ENCODE measurements around the gene GRK1.

GRK1 gene

GRCh38 chr13:113620036-113620796 lies 46.8 kb upstream of the GRK1 start:
- Histone ChIP-seq H3K36me3 (ENCODE audit: control insufficient read depth in 2 of 2, insufficient read depth in 1 of 2, low read length in 2 of 2) (peaks cover 3 to 65% of the 10 kb centered on the region in 2 experiments; a peak in 2 of 3 replicates), H3K9me3 (ENCODE audit: control insufficient read depth, insufficient read depth, low read depth, low read length) (no peaks in the 10 kb centered on the region), H3K4me3 (ENCODE audit: low read depth, low read length) (no peak overlapping the region), H3K4me1 (ENCODE audit: control insufficient read depth, insufficient read depth, low read length) (no peaks in the 10 kb centered on the region), H3K27ac (ENCODE audit: extremely low read depth, low read depth, low read length) (no peak overlapping the region)
- ChIA-PET POLR2A (interaction anchor here (0.6 kb wide), 1 partner anchor 194 kb away, joined by 3 read pairs; no protein-coding TSS in a partner anchor), CTCF (no interaction called here)
- TF ChIP-seq ZNF654 (tag by site-specific recombination; IDR thresholded peaks at IDR 0.05; ENCODE audit: low read depth) (no peak), YY1 (tag by site-specific recombination; IDR thresholded peaks at IDR 0.05) (no peak), RBAK (tag by site-specific recombination; IDR thresholded peaks at IDR 0.05) (no peak), ZNF692 (tag by site-specific recombination; IDR thresholded peaks at IDR 0.05) (no peak), ZNF274 (IDR thresholded peaks at IDR 0.05; ENCODE audit: low read length) (no peak), ZNF274 (tag by site-specific recombination; IDR thresholded peaks at IDR 0.05; ENCODE audit: borderline replicate concordance) (no peak), ZNF544 (tag by site-specific recombination; IDR thresholded peaks at IDR 0.05) (no peak), SCRT1 (tag by site-specific recombination; IDR thresholded peaks at IDR 0.05; ENCODE audit: borderline replicate concordance) (no peak), ATF2 (tag by site-specific recombination; IDR thresholded peaks at IDR 0.05; ENCODE audit: low read depth) (no peak), SETDB1 (IDR thresholded peaks at IDR 0.05; ENCODE audit: insufficient read length, low read length) (no peak), ZBTB20 (tag by site-specific recombination; IDR thresholded peaks at IDR 0.05) (no peak), ZBTB1 (tag by site-specific recombination; IDR thresholded peaks at IDR 0.05) (no peak), TCF7L2 (IDR thresholded peaks at IDR 0.05; ENCODE audit: borderline replicate concordance, low read depth, low read length) (no peak), ZNF16 (tag by site-specific recombination; IDR thresholded peaks at IDR 0.05; ENCODE audit: low read depth) (no peak), ZNF280D (tag by site-specific recombination; IDR thresholded peaks at IDR 0.05) (no peak), ZSCAN23 (tag by site-specific recombination; IDR thresholded peaks at IDR 0.05) (no peak)

- peaks cover 3 to 71% of the 10 kb centered on the region in 2 experiments; a peak in 2 of 3 replicates for H3K36me3 ChIP-seq (ENCODE audit: control insufficient read depth in 2 of 2, insufficient read depth in 1 of 2, low read length in 2 of 2)
- H3K4me3 ChIP-seq (ENCODE audit: low read depth, low read length), result no peak overlapping the region
- H3K4me1 ChIP-seq (ENCODE audit: control insufficient read depth, insufficient read depth, low read length), result no peaks in the 10 kb centered on the region
- no peak overlapping the region for H3K27ac ChIP-seq (ENCODE audit: extremely low read depth, low read depth, low read length)
- TF ChIP-seq ZNF175 (tag by site-specific recombination; IDR thresholded peaks at IDR 0.05) (no peak), ZNF600 (tag by site-specific recombination; IDR thresholded peaks at IDR 0.05) (no peak), ZNF488 (tag by site-specific recombination; IDR thresholded peaks at IDR 0.05) (no peak), MEIS1 (CRISPR knock-in tag; IDR thresholded peaks at IDR 0.05; ENCODE audit: borderline replicate concordance) (no peak), ZNF423 (tag by site-specific recombination; IDR thresholded peaks at IDR 0.05) (no peak), ZNF121 (tag by site-specific recombination; IDR thresholded peaks at IDR 0.05) (no peak)
- no peaks in the 10 kb centered on the region for H3K9me3 ChIP-seq (ENCODE audit: control insufficient read depth, insufficient read depth, low read depth, low read length)
- ChIA-PET CTCF (no interaction called here), POLR2A (no interaction called here)
Measured at GRCh38 chr13:113621046-113621445, 46.0 kb upstream of the GRK1 start.

Data from HEK293 (cell line).